HPDE6-E6E7 (cell line): ENCODE results near the gene VPS54.

Experiments
- DNase-seq: peaks from one replicate; pipeline ENCODE4 v3.0.0; 2011; ENCODE audit warnings: missing footprints; ENCODE audit errors: extremely low spot score

Gene VPS54

DNA sequence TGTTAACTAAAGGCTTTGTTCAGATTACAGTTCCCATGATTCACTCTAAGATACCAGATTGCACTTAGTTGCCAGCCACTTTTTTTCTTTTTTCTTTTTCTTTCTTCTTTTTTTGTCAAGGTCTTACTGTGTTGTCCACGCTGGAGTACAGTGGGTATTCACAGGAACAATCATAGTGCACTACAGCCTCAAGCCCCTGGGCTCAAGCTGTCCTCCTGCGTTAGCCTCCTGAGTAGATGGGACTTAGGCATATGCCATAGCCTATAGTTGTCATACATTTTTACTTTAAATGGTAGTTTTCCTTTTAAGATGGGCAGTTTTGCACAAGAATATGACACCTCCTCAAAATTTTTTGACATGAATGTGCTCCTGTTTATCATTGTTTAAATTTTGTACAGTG lies 175.4 kb downstream of the VPS54 start:
- no peak for DNase-seq

DNA sequence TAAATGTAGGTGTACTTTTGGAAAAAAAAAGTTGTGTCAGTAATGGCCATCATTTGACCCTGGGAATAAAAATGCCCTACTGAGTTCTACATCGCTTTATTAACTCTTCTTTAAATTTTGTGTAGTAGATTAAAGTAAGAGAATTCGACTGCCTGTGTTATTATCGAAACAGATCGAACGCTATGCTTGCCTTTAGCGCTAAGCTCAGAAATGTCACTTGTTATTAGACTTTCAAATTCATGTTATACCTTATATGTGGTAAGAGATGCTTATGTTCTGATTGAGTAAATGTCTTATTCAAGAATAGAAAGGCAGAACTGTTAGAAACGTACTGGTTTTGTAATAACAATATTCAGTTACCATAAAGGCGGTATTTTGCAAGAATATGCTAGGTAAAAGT lies 176.1 kb downstream of the VPS54 start:
- DNase-seq = no peak

DNA sequence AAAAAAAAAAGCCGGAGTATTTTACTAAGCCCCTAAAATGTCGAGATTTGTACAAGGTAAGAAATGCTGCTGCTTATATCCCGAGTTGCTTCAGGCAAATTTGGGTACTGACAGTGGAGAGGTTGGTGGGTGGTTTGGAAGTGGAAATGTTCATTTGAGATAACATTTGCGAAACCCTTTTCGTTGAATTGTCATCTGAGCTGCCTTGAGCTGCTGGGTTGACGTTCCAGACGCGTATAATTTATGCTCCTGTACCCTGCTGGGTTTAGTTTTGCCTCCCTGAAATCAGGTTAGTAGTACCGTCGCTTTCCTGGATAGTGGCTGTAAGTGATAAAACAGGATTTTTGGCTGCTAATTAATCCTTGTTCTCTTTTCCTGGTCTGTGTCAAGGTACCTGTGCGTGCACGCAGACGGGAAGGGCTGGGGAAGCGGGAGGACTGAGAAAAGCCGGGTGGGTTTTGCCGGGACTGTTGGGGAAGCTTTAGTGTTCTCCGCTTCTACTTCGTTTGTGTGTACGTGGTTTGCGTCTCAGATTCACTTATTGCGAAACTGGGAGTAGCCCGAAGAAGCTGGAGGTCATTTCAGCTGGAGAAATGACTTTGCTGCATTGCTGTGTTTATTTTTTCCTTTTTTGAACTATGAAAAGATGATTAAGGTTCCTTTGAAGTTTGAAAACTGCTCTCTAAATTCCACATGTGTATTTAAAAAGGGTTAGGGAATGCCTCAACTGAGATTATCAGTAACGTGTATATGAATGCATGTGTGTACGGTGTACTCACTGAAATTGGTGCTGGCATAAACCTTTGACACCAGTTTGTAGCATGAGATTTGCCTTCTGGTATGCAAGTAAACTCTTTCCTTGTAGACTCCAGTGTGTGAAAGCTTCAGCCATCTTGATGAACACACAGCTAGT lies 176.8 kb downstream of the VPS54 start:
- DNase-seq = no peak
